H1 (cell line): ENCODE results near the gene PDIA6.

Source experiments
- ATF3 ChIP-seq: IDR thresholded peaks from 2 replicates; pipeline ENCODE4 v1.6.1; 2011; ENCODE audit warnings: low read depth, mild to moderate bottlenecking, low read length; ENCODE audit not compliant: insufficient read depth
- CEBPB ChIP-seq: IDR thresholded peaks from 2 replicates; pipeline ENCODE4 v1.6.1; 2012; ENCODE audit warnings: low read depth, low read length
- CREB1 ChIP-seq: IDR thresholded peaks from 2 replicates; pipeline ENCODE4 v1.6.1; 2012; ENCODE audit warnings: inconsistent platforms
- CTCF ChIP-seq, 3 experiments: IDR thresholded peaks; 1 replicate in 2 of 3; 2 replicates in 1 of 3; pipeline versions ENCODE4 v1.5.1 to v1.6.1; 2011; ENCODE audit warnings: low read length in 3 of 3, mild to moderate bottlenecking in 3 of 3, inconsistent platforms in 2 of 3, low read depth in 1 of 3, moderate library complexity in 1 of 3; ENCODE audit not compliant: insufficient read depth in 1 of 3; ENCODE audit errors: control extremely low read depth in 1 of 3
- GTF2F1 ChIP-seq: IDR thresholded peaks from 2 replicates; pipeline ENCODE4 v1.6.1; 2012; ENCODE audit warnings: low read depth, low read length, improper control_type of control experiment, borderline replicate concordance
- MAX ChIP-seq: IDR thresholded peaks from 2 replicates; pipeline ENCODE4 v1.6.1; 2012; ENCODE audit warnings: inconsistent platforms
- POLR2AphosphoS5 ChIP-seq: IDR thresholded peaks from 2 replicates; pipeline ENCODE4 v1.6.1; 2011; ENCODE audit warnings: low read depth, low read length
- TCF12 ChIP-seq: IDR thresholded peaks from 2 replicates; pipeline ENCODE4 v1.6.1; 2011; ENCODE audit warnings: low read depth, mild to moderate bottlenecking, low read length
- ZNF274 ChIP-seq: IDR thresholded peaks from 2 replicates; pipeline ENCODE4 v1.7.0; 2012; ENCODE audit warnings: low read length, borderline replicate concordance; ENCODE audit errors: extremely low read depth

GRCh38 chr2:10806543-10806942 lies 6.0 kb downstream of the PDIA6 start:
- TF ChIP-seq MAX (no peak), POLR2AphosphoS5 (no peak), CREB1 (no peak), CTCF (IDR thresholded peaks at IDR 0.05; ENCODE audit: control extremely low read depth in 1 of 3, insufficient read depth in 1 of 3, low read depth in 1 of 3, low read length in 3 of 3) (no peak), ATF3 (no peak), ZNF274 (no peak), CEBPB (no peak), TCF12 (no peak), GTF2F1 (no peak)
